HG03565 (cell line): ENCODE measurements around the gene STAG2.
"Not testable (repeated sequence)": the region's sequence is repeated elsewhere in the genome, so short reads cannot be mapped to it uniquely, and the experiment has no call there.

ENCODE experiments used
- ATAC-seq: cut with Tn5 transposase; IDR thresholded peaks from one replicate; pipeline ENCODE4 v1.9.1; 2021; ENCODE audit warnings: mild to moderate bottlenecking, moderate library complexity; ENCODE audit not compliant: unreplicated experiment

The STAG2 gene

DNA sequence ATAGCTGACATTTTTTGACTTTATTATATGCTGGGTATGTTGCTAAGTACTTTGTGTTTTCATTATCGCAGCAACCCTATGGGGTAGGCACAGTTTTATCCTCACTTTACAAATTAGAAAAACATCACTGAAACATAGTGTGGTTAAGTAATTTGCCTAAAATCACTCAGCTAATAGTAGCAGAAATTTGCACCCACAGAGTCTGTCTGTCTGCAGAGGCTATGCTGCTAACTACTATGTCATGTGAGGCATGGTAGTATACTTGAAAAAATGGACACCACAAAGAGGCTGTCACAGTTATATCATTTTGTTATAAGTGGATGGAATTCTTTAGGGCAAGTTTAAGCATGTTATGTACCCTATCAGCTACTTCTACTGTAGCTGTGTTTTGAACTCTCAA is 69.0 kb downstream of the STAG2 start:
- peak; percentile 80 for ATAC-seq

DNA sequence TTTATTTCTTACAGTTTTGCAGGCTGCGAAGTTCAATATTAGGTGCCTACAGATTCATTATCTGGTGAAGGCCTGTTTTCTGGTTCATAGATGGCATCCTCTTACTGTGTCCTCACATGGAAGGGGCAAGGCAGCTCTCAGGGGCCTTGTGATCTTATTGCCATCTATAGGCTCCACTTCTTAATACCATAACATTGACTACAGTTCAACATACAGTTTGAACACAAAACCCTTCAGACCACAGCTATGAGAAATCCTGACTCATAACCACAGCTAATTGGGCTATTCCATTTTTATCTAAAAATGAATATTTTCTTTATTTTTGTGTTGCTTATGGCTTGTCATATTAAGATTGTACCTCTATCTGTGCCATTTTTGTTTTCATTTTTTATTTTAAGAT is 72.3 kb downstream of the STAG2 start:
- ATAC-seq: no peak

DNA sequence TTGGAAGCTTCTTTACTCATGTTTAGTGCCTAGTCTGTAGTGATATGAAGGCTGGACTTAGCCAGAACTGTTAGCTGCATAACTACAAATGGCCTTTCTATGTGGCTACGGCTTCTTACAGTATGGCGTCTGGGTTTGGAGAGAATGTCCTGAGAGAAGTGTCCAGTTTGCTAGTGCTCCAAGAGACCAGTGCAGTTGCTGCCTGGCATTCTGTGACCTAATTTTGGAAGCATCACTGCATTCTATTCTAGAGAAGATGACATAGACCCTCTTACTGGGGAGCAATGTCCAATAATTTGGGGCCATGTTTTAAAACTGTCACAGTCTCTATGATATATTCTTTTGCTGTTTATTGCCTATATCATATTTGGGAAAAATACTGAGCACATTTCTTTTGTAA is 74.2 kb downstream of the STAG2 start:
- no peak for ATAC-seq

DNA sequence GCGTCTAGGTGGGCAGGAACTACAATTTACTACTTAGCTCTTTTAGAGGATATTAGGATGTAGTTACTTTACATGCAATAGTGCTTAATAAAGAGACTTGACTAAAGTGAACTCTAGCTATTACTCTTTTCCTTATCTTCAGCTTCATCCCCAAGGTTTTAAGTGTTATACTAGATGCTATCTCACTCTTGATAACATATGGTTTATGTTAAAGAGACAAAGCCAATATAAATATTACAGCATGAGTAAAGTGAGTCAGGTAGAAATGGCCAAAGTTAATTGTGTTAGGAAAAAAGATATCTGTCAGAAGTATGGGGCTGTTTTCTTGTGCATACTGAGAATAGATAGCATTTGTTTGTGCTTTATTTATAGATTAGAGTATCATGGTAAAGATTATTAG is 80.5 kb downstream of the STAG2 start:
- ATAC-seq: no peak

DNA sequence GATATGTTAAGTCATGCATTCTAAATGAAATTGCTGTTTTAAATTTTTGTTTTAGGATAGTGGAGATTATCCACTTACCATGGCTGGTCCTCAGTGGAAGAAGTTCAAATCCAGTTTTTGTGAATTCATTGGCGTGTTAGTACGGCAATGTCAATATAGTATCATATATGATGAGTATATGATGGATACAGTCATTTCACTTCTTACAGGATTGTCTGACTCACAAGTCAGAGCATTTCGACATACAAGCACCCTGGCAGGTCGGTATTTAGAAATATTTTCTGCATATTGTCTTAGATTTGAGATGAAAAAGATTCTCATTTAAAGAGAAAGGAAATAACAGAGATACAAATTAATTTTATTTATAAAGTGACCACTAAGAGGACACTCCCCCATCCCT is 83.6 kb downstream of the STAG2 start:
- no peak for ATAC-seq

DNA sequence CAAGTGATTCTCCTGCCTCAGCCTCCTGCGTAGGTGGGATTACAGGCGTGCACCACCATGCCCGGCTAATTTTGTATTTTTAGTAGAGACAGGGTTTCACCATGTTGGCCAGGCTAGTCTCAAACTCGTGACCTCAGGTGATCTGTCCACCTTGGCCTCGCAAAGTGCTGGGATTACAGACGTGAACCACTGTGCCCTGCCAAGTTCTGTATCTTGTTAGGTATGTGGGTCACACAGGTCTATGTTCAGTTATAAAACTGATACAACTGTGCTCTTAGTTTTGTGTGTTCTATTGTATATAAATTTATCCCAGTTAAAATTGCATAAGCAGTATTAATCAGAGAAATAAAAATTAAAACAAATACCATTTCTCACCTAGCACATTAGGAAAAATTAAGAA is 122.9 kb downstream of the STAG2 start:
- ATAC-seq: not testable (repeated sequence)

DNA sequence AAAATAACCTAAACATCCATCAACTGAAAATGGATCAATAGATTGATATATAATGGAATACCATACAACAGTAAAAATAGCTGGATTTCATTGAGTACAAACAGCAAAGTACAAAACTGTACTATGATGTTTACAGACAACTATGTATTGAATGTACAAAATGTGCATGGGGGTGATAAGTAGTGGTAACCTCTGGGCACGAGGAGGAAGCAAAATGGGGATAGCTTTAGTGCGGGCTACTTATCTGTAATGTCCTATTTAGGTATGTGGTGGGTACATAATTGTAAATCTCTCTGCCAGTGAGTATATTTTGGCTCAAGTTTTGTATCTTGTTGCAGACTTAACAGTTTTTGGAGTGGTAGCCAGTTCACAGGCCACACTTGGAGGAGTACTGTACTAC is 123.6 kb downstream of the STAG2 start:
- no peak for ATAC-seq

DNA sequence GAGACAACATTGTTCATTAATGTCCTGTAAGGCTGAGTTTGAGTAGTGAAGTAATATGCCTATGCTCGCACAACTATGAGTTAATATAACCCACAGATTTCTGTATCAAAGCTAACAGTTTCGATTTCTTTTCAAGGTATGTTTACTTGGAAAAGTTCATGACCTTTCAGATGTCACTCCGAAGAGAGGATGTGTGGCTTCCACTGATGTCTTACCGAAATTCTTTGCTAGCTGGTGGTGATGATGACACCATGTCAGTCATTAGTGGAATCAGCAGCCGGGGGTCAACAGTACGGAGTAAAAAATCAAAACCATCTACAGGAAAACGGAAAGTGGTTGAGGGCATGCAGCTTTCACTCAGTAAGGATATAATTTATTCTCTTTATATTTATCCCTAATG is 124.9 kb downstream of the STAG2 start:
- ATAC-seq: no peak

DNA sequence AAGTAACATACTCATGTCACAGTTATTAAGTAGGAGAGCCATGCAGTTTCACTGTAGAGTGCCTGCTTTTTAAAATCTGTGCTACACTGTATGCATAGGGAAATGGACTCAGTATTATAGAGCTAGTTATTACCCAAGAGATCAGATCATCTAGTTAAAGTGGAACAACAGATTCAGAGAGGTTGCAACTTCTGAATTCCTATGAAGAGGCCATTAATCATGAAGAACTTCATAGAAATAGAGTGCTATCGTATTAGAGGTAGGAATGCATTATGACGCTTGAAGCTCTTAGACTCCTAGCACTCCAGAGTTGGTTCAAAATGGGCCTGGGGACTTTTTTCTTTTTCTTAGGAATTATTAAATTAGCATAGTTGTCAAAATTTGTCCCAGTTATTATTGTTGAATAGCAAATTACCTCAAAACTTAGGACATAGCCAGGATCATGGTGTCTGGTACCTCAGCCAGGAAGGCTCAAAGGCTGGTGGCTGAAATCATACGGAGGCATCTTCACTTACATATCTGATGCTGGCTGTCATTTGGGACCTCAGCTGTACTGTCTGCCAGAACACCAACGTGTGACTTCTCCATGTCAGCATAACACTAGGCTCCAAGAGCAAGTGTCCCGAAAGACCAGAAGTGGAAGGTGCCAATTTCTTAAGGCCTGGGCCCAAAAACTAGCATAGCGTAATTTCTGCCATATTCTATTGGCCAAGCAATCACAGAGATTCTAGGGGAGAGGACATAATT is 125.7 kb downstream of the STAG2 start:
- ATAC-seq: no peak

DNA sequence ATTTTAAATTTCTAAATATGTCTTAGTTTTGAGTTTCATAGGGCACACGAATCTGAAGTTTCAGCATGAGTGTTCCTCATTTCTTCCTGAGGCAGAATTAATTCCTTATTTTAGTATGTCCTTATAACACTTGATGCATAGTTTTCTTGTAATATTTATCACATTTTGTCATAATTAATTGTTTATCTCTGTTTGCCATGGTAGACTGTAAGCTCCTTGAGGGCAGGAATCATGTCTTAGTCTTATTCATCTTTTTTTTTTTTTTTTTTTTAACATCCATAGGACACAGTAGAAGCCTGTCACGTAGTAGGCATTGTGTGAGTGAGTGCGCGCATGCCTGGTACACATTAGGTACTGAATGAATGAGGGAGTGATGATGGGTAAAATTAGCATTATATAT is 131.7 kb downstream of the STAG2 start:
- ATAC-seq: no peak

DNA sequence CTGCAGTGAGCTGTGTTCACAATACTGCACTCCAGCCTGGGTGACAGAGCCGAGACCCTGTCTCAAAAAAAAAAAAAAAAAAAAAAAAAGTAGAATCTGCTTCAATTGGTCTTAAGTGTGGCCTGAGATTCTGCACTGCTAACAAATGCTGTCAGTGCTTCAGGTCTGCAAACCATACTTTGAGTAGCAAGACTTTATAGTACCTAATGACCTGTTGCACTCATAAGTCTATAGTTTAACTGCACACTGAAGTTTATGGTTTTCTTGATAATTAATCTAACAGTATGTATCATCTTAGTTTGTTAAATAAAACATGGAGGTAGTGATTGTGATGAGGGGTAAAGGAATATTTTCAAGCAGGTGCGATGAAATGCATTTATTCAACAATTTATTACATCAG is 135.6 kb downstream of the STAG2 start:
- ATAC-seq: no peak

DNA sequence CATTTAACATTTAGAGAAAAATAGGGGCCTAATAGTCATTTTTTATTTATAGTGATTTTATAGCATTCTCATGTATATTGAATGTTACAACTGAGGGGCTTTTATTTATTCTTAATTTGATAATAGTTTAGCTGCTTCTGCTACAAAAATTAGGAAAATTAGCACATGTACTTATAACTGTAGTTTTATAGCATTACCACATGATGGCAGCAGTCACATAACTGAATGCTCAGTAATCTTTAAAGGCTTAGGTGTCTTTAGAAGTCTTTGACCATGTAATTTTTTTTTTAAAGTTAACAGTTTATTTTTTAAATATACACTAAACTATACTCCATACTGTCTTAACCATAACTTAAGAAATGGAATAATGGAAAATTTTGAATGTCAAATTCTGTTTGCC is 136.6 kb downstream of the STAG2 start:
- no peak for ATAC-seq

DNA sequence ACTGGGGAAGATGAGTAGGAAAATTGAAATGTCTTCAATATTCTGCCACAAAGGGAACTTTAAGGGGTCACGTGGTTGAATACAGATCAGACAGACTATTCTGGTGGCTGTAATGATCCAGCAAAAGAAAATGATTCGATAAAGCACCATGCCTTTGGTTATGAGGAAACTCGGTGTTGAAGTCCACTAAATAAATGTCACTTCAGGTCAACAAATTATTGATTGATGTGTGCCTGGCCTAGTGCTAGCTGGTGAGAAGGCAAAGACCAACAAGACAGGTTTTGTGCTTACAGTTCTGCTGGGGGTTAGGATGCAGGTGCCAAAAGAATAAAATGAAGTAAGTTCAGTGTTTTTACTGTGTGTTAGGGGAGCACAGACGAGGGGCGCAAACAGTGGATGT is 142.5 kb downstream of the STAG2 start:
- ATAC-seq: no peak

DNA sequence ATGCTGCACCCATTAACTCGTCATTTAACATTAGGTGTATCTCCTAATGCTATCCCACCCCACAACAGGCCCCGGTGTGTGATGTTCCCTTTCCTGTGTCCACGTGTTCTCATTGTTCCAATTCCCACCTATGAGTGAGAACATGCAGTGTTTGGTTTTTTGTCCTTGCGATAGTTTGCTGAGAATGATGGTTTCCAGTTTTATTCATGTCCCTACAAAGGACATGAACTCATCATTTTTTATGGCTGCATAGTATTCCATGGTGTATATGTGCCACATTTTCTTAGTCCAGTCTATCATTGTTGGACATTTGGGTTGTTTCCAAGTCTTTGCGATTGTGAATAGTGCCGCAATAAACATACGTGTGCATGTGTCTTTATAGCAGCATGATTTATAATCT is 143.0 kb downstream of the STAG2 start:
- not testable (repeated sequence) for ATAC-seq

DNA sequence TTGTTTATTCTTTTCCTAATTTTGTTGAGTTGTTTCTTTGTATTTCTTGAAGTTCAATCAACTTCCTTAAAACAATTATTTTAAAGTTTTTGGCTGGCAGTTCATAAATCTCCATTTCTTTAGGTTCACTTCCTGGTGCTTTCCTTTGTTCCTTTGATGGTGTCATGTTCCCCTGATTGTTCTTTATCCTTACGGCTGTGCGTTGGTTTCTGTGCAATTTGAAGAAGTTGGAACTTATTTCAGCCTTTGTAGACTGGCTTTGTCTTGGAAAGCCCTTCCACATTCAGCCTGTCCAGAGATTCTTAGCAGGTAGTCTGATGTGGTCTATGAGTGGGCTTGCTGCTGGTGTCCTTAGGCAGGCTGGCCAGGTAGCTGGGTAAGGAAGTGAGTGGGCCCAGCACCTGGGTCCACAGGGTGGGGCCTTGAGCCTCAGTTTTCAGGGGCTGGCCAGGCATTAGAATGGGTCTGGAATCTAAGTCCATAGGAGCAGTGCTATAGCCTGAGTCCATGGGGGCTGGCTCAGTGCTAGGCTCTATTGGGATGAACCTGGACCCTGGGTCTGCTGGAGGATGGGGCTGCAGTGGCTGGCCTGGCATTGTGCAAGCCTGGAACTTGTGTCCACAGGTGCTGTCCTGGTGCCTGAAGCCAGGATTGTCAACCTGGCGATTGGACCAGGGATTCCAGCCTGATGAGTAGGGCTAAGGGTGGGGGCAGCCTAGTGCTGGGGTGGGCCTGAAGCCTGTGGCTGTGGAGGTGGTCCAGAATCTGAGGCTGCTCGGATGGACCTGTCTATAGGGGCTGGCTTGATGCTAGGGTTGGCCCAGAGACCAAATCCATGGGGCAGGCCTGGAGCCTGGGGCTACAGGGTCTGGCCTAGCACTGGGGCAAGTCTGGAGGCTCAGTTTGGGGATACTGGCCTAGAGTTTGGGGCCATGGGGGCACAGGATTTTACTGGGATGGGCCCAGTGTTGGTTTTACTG is 152.4 kb downstream of the STAG2 start:
- ATAC-seq: no peak

DNA sequence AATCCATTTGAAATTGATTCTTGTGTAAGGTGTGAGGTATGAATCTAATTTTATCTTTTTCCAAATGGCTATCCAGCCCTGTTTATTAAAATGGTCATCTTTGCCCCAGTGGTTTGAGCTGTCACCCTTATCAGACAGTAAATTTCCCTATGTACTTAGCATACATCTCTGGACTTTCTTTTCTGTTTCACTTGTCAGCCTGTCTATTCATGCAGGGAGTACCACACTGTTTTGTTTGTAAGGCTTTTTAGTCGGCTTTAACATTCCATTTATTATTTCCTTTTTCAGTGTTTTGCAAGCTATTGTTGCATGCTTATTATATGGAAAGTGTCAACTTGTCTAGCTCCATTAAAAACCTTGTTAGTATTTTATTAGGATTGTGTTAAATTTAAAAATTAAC is 155.8 kb downstream of the STAG2 start:
- ATAC-seq: no peak

DNA sequence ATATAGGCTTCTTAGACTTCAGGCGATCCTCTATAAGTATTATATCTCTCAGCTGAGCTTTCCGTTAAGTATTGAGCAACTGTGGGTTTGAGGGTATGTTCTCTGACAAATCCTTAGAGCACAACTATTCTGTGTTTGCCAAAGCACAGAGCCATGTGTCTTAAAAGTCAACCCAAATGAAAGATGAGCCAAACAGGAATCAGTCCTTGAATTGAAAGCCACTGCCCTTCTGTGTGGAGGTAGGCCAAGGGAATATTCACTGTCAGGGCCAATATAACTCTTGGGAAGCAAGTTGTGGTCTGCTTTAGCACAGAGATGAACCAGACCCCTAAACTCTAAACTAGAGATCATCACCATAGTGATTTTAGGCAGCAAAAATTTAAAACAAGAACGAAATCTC is 164.0 kb downstream of the STAG2 start:
- no peak for ATAC-seq

DNA sequence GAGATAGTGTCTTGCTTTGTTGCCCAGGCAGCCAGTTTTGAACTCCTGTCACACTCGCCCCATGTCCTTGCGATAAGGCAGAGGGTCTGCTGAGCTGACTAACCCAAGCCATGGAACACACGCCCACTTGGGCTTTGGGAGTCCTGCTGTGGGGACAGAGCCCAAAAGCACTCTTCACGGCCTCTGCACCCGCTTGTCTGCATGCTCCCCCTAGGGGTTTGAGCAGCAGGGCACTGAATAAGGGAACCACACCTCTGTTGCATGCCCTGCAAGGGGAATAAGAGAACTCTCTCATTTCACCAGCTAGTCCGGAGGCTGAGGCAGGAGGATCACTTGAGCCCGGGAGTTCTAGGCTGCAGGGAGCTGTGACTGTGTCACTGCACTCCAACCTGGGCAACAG is 166.0 kb downstream of the STAG2 start:
- no peak for ATAC-seq

DNA sequence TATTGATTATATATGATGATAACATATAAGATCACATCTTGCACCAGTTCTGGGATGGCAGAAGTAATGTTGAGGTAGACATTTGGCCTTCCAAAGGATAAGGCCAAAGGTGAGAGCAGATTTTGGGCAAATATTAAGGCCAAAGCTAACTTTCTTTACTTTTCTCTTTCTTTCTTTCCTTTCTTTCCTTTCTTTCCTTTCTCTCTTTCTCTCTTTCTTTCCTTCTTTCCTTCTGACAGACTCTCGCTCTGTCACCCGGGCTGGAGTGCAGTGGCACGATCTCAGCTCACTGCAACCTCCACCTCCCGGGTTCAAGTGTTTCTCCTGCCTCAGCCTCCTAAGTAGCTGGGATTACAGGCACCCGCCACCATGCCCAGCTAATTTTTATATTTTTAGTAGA is 170.9 kb downstream of the STAG2 start:
- not testable (repeated sequence) for ATAC-seq

DNA sequence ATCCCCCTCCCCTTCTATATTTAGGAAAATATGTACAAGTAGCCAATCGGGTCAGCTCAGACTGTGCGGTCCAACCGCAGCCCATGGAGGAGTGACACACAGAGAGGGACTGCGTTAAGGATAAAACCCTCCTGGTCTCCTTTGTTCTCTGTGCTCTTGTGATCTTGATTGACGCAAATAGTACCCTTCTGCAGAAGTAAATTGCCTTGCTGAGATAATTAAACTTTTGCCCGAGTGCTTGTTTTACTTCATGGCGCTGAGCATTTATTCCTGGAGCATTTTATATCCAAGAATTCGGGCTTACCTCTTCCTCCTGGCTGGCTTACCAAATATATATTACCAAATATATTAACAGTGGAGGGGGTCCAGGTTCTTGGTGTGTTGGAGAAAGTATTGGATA is 184.2 kb downstream of the STAG2 start:
- ATAC-seq: no peak

DNA sequence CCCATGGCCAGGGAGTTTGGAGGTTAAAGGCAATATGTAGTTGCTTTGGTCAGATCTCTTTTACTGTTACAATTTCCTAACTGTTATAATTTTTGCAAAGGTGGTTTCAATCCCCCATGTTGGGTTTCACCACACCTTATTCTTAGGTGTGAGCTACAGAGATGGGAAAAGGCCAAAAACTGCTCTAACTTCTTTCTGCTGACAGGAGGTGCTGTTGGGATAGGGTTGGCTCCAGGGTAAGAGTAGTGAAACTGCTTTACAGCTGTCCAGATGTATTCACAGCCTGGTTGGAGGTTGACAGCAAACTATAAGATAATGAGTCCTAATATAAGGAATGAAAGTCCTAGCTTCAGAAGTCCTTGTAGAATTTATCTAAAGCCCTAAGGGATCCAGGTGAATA is 189.7 kb downstream of the STAG2 start:
- no peak for ATAC-seq
